HG02840 (cell line): ENCODE results near the gene URAD.

Experiments
- ATAC-seq: cut with Tn5 transposase; IDR thresholded peaks from one replicate; pipeline ENCODE4 v1.9.1; 2021; ENCODE audit warnings: mild to moderate bottlenecking, moderate library complexity, moderate number of reproducible peaks; ENCODE audit not compliant: unreplicated experiment, low FRiP score

Gene URAD

GRCh38 chr13:27961227-27962085 lies 27.0 kb downstream of the URAD start:
- ATAC-seq: no peak

- ATAC-seq: no peak
Measured at GRCh38 chr13:27960362-27961226, 27.9 kb downstream of the URAD start.

DNA sequence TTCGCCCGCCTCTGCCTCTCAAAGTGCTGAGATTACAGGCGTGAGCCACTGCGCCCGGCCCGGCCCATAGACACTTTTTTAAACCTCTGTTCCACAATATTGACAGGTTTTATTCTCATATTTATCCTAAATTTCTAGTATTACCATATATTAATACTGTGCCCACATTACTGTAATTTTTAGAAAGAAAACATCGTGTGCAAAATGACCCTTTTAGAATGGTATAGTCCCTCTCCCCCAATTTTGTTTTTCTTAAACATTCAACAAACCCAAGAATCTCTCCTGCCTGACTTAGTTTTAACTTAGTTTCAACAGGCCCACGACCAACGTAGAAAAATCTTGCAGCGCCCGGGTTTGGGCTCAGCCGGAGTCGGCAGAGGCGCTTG lies 28.5 kb downstream of the URAD start:
- no peak for ATAC-seq

DNA sequence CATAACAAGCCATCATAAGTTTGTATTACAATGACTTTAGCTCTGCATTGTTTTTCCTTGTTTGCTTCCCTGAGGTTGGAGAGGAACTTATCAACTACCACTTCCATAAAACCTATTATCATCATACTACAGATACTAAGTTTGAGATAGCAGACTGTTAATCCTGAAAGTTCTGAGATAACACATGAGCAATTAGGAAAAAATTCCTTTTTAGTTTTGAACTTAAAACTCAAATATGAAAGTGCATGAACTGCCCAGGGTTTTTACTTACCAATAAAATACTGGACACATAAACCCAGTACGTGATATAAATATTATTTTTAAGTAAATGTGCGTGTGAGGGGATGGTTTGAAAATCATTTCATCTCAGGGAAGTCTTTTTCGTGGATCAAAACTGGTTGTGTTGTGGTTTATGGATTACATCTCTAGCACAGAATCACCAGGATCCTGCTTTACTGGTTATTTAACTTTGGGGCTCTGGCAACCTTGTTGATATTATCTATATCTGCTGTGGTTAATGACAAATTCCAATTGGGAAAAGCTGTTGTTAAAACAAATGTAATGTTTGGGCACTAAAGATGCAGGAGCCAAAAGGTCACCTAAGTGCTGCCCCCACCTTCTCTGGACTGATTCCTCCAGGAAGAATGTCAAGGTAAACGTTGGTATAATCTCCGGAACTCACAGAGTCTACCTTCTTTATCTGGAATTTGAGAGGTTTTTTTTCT lies 31.8 kb downstream of the URAD start:
- no peak for ATAC-seq

- ATAC-seq: no peak
Measured at GRCh38 chr13:27955014-27955591, 33.4 kb downstream of the URAD start.

- ATAC-seq: no peak
Measured at GRCh38 chr13:27954406-27954851, 34.1 kb downstream of the URAD start.

GRCh38 chr13:27953676-27954405 lies 34.7 kb downstream of the URAD start:
- no peak for ATAC-seq

- no peak for ATAC-seq
Measured at GRCh38 chr13:27952876-27953675, 35.4 kb downstream of the URAD start.

- ATAC-seq: no peak
Measured at GRCh38 chr13:27942972-27943371, 45.5 kb downstream of the URAD start.

DNA sequence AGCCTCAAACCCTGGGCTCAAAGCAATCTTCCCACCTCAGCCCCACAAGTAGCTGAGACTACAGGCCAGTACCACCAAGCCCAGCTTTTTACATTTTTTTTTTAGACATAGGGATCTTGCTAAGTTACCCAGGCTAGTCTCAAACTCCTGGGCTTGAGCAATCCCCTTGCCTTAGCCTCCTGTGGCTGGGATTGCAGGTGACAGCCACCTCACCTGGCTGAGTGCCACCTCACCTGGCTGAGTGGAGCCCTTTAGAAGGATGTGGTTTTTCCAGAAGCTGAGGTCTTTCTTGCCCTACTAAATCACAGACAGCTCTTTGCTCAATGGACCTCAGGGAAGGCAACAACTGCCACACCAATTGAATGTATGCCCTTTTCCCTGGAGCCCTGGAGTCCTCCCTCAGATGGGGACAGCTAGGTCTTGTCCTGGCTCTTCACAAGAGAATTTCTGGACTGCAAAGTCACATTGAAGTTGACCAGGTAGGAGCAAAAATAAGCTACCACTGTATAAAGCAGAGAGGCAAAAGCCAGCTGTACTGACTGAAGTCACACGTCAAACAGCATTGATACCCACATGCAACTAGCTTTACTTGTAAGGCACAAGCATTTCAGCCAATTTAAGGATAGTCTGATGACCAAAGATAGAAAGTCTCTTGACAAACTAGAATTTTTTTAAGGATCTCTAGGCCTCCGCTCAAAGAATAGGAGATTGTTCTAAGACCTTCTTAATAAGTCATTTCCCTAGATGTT lies 54.7 kb downstream of the URAD start:
- no peak for ATAC-seq

DNA sequence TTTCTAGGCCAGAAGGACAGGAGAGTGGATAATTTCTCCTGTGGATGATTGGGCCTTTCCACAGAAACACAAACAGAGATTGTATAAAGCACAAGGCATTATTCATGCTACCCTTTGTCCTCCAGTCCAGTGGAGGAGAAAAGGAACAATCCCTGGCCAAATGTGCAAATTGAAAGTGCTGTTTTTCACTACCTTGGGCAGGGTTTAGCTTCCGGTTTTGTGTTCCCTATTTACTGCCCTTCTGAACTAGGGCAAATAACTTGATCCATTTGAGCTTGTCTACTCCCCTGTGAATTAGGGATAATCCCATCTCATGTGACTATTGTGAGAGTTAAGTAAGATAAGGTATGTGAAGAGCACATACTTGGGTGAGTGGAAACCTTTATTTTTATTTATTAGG lies 55.4 kb downstream of the URAD start:
- no peak for ATAC-seq

DNA sequence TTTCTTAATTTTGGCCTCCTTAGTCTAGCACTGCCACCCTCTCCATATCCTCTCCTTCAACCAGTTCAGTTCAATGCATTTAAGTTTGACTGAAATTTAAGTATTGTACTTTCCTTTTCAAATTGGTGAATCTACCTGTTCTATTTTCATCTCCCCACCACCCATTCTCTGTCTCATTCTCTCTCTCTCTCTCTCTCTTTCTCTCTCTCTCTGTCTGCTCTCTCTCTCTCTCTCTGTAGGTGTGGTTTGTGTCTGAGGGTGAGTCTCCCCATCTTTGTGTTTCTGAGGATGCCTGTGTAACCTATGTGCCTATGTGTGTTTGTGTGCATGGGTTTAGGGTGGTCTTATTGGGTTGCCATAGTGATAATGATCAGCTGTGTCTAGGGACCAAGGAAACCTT lies 58.6 kb downstream of the URAD start:
- no peak for ATAC-seq

GRCh38 chr13:27928805-27929753 lies 59.4 kb downstream of the URAD start:
- no peak for ATAC-seq

GRCh38 chr13:27928353-27928804 lies 60.1 kb downstream of the URAD start:
- ATAC-seq: no peak
